ENCODE data around the gene PRKCH. TPM values are rescaled to one million over a fixed set of nuclear protein-coding genes. Genes with fewer than 3 reads are reported as not detected.

Gene PRKCH
- total RNA-seq, 1 donor from 2014 or later = 19.1 TPM

DNA sequence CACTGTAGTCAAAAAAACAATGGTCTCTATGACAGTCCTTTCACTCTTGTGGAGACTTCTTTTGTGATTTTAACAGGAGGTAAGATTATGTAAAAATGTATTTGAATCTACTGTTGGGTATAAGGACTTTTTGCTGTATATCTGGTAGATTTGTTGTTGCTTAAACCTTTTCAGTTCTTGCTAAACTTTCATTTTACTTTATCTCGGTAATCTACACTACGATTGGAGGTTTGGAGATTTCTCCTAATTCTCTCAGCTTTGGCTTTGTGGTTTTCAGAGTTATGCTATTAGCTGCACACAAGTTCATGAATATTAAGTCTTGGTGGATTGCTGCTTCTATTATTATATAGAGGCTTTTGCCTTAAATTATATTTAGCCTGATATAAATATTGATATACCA is 257.4 kb downstream of the PRKCH start:
- H3K9me3 Mint-ChIP-seq = no peaks in the 10 kb centered on the region
- H3K4me1 Mint-ChIP-seq (ENCODE audit: unreplicated experiment) = peaks cover 17% of the 10 kb centered on the region
- TF ChIP-seq, protein P1, sequence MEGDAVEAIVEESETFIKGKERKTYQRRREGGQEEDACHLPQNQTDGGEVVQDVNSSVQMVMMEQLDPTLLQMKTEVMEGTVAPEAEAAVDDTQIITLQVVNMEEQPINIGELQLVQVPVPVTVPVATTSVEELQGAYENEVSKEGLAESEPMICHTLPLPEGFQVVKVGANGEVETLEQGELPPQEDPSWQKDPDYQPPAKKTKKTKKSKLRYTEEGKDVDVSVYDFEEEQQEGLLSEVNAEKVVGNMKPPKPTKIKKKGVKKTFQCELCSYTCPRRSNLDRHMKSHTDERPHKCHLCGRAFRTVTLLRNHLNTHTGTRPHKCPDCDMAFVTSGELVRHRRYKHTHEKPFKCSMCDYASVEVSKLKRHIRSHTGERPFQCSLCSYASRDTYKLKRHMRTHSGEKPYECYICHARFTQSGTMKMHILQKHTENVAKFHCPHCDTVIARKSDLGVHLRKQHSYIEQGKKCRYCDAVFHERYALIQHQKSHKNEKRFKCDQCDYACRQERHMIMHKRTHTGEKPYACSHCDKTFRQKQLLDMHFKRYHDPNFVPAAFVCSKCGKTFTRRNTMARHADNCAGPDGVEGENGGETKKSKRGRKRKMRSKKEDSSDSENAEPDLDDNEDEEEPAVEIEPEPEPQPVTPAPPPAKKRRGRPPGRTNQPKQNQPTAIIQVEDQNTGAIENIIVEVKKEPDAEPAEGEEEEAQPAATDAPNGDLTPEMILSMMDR (conservative IDR thresholded peaks at IDR 0.05) = no peak
- no peaks in the 10 kb centered on the region for H3K36me3 Mint-ChIP-seq
- DNase-seq (ENCODE audit: extremely low spot score, unreplicated experiment) = no peak
- H3K27ac Mint-ChIP-seq = no peak overlapping the region
- no peaks in the 10 kb centered on the region for H3K27me3 Mint-ChIP-seq
- H3K4me3 Mint-ChIP-seq = no peak overlapping the region

DNA sequence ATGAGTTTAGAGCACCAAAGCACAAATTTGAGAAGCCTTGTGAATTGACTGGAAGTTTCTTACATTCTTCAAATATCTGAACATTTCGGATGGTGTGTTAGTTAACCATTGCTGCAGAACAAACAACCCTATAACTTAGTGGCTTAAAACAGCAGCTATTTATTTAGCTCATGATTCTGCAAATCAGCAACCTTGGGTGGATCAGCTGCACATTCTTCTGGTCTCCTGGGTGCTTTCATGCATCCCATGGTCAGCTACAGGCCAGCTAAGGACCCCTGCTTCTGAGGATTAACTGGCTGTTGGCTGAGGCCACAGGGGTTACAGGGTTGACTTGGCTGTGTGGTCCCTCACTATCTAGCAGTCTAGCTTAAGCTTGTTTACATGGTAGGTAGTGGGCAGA is 260.0 kb downstream of the PRKCH start:
- Mint-ChIP-seq H3K27ac (no peak overlapping the region), H3K9me3 (no peaks in the 10 kb centered on the region), H3K4me1 (ENCODE audit: unreplicated experiment) (peaks cover 22% of the 10 kb centered on the region), H3K36me3 (no peaks in the 10 kb centered on the region), H3K27me3 (no peaks in the 10 kb centered on the region), H3K4me3 (no peak overlapping the region)
- TF ChIP-seq, protein P1 (conservative IDR thresholded peaks at IDR 0.05) = no peak
- no peak for DNase-seq (ENCODE audit: extremely low spot score, unreplicated experiment)

DNA sequence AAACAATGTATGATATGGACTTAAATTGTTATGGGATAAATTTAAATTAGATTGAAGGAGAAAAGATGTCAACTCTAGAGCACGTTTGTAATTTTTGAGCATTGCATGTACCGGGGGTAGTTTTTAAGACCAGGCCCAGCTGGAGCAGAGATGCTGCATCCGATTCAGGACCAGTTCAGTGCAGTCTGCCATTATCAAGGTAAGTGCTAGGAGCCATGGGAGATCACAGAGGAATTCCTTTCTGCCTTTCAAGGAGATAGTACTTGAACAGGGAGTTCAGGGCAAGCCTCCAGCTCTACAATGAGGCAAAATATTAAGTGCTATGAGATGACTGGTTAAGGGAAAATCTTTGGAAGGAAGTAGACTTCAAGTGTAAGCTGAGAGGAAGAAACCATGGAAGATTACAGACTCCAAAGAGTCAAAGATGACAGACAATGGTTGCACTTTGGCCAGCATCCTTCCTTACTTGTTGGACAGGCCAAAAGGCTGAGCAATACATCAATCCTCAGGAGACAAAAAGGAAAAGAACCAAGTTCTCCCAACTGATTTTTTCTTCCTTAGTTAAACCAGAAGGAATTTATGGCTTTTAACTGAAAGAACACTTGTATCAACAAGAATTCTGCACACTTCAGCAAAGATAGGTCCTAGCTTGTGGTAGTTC is 260.7 kb downstream of the PRKCH start:
- Mint-ChIP-seq H3K4me1 (ENCODE audit: unreplicated experiment) (peaks cover 23% of the 10 kb centered on the region), H3K27me3 (no peaks in the 10 kb centered on the region), H3K9me3 (no peaks in the 10 kb centered on the region), H3K36me3 (no peaks in the 10 kb centered on the region), H3K27ac (no peak overlapping the region), H3K4me3 (no peak overlapping the region)
- TF ChIP-seq, protein P1 (conservative IDR thresholded peaks at IDR 0.05) = no peak
- no peak for DNase-seq (ENCODE audit: extremely low spot score, unreplicated experiment)

DNA sequence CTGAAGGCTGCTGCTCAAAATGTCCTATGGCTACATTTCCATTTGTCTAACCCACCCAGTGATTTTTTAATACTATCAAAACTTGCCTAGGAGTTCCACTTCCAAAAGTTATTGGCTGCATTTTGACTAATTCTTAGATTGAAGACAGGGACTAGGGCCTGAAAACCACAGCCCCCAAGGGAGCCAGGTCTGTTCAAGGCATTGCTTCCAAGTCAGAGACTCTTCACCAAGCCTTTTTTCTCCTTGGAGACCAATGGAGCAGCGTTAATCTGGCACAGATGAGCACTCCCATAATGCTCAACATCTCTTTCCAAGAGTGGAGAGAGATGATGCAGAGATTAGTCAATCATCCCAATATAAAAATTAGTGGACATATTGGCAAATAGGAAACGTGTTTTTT is 261.4 kb downstream of the PRKCH start:
- H3K4me1 Mint-ChIP-seq (ENCODE audit: unreplicated experiment) = peaks cover 19% of the 10 kb centered on the region
- no peak overlapping the region for H3K27ac Mint-ChIP-seq
- no peaks in the 10 kb centered on the region for H3K27me3 Mint-ChIP-seq
- TF ChIP-seq, protein P1 (conservative IDR thresholded peaks at IDR 0.05) = no peak
- DNase-seq (ENCODE audit: extremely low spot score, unreplicated experiment) = no peak
- H3K4me3 Mint-ChIP-seq = no peak overlapping the region
- H3K36me3 Mint-ChIP-seq = no peaks in the 10 kb centered on the region
- no peaks in the 10 kb centered on the region for H3K9me3 Mint-ChIP-seq

DNA sequence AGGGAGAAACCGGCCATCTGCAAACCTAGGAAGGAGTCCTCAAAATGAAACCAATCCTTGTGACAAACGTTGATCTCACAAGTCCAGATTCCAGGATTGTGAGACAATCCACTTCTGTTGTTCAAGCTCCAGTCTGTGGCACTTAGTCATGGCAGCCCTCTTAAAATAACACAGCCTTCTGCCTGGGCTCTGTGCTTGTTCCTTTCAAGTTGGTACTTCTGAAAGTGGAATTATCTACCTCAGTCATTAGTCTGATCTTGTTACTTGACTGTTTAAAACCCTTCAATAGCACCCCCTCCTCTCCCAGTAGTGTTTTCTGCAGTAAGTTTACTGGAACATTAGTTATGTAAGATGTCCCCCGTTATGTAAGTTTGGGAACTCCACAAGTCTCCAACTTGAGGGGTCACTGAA is 263.0 kb downstream of the PRKCH start:
- H3K4me1 Mint-ChIP-seq (ENCODE audit: unreplicated experiment) = peaks cover 29% of the 10 kb centered on the region
- no peaks in the 10 kb centered on the region for H3K36me3 Mint-ChIP-seq
- no peaks in the 10 kb centered on the region for H3K9me3 Mint-ChIP-seq
- no peak for DNase-seq (ENCODE audit: extremely low spot score, unreplicated experiment)
- no peak overlapping the region for H3K4me3 Mint-ChIP-seq
- TF ChIP-seq, protein P1 (conservative IDR thresholded peaks at IDR 0.05) = no peak
- H3K27ac Mint-ChIP-seq = no peak overlapping the region
- H3K27me3 Mint-ChIP-seq = no peaks in the 10 kb centered on the region

Data from type B pancreatic cell (in vitro differentiated cells).